Measurements from ENCODE around the gene KCNK13.

DNA sequence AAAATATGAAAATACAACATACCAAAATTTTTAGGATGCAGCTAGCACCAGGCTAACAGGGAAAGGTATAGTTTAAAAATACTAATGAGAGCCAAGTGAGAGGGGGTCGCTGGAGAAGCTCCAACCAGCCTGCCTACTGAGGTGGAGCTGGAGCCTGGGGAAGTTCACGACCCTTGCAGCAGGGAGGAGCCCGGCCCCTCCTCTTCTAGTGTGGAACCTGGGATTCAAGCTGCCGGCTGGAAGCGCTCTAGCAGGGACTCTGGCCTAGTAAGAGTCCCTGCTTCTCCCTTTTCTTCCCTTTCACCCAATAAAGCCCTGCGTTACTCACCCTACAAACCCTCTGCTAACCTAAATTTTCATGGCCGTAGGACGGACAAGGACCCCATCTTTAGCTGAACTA, 5.0 kb upstream of the KCNK13 start:
- TF ChIP-seq EZH2phosphoT487 (IDR thresholded peaks at IDR 0.05) = no peak
- no peak for TF ChIP-seq CTCF (IDR thresholded peaks at IDR 0.05)
- no peak for TF ChIP-seq EZH2 (IDR thresholded peaks at IDR 0.05)
